Articular chondrocyte of knee joint (primary cell): ENCODE measurements around the gene LSG1. TPM values are rescaled to one million over a fixed set of nuclear protein-coding genes. Genes with fewer than 3 reads are reported as not detected.

Experiments used
- small RNA-seq: library from RNA; depleted of rRNA; stranded (forward); fragments of <200 nt; gene quantifications from one replicate; pipeline ENCODE3, GENCODE V24; 2012
- total RNA-seq: library from RNA; depleted of rRNA; stranded (reverse); fragments of >200 nt; gene quantifications from 2 replicates; pipeline ENCODE4 v1.2.3, GENCODE V29; 2012

Gene LSG1
- 28.1 and 30.2 TPM in 2 replicates for total RNA-seq

GRCh38 chr3:194671900-194672808 is at the start of gene LSG1:
Gene LSG1, minus strand, starts transcription at chr3:194672191. Its CDS starts 29 bp downstream, at chr3:194672162.

DNA sequence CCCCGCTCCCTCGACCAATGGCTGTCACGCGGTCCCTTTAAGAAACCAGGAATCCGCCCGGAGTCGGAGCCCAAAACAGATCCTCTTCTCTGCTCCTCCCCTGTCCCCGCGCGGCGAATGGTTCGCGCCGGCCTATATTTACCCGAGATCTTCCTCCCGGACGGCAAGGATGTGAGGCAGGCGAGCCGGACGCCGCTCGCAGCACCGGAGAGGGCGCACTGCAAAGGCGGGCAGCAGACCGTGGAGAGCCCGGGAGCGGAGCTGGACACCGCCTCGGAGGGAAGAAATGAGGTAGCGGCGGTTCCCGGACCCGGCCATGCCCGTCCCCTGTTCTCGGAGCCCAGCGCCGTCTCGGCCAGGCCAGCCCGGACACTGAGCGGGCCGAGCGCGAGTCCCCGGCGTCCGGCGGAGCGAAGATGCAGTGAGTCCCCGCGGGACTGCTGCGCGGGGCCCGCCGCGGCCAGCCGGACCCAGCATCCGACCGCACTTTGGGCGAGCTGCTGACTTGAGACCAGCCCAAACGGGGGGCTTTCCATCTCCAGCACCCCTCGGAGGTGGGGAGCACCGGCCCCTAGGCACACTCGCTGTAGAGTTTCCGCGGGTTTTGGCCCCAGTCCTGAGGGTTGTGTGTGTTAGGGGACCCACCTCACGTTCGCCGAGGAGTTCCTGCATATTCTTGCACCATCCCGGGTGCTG is 13.9 kb upstream of the LSG1 start, which contains the start of gene FAM43A:
Gene FAM43A (plus strand): TSS at position 166 of the 696 bp plus-strand sequence. CDS start 944 bp downstream, outside the sequence.

DNA sequence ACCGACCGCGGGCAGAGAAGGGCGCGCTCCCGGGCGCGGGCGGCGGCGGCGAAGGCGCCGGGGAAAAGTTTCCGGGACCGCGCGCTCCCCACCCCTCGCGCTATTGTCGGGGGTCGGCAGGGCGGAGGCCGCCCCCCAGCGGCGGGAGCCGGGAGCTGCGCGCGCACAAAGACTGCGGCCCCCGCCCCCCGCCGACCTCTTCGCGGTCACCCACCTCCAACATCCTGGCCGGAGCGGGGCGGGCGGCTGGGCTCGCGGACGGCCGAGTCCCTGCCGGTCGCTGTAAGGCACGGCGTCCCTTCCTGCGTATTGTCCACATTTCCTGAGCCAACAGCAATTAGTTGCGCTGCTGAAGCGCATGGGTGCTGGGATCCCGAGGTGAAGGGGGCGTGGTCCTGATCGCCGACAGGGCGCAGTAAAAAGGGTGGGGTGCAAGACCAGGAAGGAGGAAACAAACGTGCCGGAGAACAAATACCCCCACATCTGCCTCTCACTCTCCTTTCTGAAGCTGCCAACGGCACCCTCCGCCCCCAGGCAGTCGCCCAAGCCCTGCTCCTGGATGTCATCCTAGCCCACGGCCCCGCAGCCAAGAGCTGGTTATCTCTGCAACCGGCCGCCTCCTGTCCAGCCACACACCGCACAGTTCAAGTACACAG is 38.5 kb downstream of the LSG1 start, which contains the start of gene TMEM44:
Gene TMEM44 (minus strand): TSS at position 71 of the 656 bp plus-strand sequence. CDS start 204 bp downstream, outside the sequence.

Small RNA genes lying within 50 kb of the gene (small RNA-seq; reads per million reads assigned to genes)
- gene AC046143.2: not detected

Other genes with a start within 250 kb of the LSG1 start
- gene ATP13A3, start 185.2 kb downstream of the LSG1 start, total RNA-seq: 228 and 241 TPM in 2 replicates
- gene TMEM44, start 38.8 kb downstream of the LSG1 start, total RNA-seq: 13.9 and 15.7 TPM in 2 replicates
- gene FAM43A, start 13.7 kb upstream of the LSG1 start, total RNA-seq: 4.1 and 6.8 TPM in 2 replicates